ENCODE data around the gene SRRM1.
"Not testable (repeated sequence)": the region's sequence is repeated elsewhere in the genome, so short reads cannot be mapped to it uniquely, and the experiment has no call there.

Gene SRRM1

GRCh38 chr1:24644100-24644384, 940 bp downstream of the SRRM1 start:
- no peak for DNase-seq (ENCODE audit: low read depth in 2 of 2)

DNA sequence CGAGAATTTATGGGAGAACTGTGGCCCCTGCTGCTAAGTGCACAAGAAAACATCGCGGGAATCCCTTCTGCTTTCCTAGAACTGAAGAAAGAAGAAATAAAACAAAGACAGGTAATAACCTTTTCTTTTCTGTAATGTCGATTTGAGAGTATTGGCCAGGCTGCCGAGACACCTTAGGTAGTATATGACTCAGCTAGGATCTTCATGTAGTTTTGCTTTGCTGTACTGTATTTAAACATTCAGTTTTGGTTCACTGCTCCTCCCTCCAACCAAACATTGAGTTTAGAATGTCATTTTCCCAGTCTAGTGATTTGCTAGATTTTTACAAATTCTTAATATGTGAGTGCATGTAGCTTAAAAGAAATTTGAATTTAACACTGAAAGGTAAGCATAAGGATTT, 5.8 kb downstream of the SRRM1 start:
- no peak for DNase-seq (ENCODE audit: low read depth in 2 of 2)

GRCh38 chr1:24652382-24652781, 9.3 kb downstream of the SRRM1 start:
- no peak for DNase-seq (ENCODE audit: low read depth in 2 of 2)

DNA sequence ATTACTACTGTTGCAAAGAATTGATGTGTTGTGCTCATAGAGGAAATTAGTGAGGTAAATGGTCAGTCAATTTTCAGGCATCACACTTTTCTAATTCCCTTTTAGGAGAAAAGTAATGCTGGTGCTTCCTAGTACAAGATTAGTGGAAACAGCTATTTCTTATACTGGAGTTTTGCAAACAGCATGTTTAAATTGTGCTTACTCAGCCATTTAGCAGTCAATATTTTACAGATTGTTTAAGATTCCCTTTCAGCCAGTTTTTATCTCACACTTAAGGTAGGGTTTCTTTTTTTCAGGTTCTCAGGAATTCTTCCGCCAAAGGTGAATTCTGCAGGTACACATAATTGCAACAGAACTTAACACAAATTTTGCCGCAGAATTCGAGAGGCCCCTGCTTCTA, 10.9 kb downstream of the SRRM1 start:
- DNase-seq (ENCODE audit: low read depth in 2 of 2): no peak

DNA sequence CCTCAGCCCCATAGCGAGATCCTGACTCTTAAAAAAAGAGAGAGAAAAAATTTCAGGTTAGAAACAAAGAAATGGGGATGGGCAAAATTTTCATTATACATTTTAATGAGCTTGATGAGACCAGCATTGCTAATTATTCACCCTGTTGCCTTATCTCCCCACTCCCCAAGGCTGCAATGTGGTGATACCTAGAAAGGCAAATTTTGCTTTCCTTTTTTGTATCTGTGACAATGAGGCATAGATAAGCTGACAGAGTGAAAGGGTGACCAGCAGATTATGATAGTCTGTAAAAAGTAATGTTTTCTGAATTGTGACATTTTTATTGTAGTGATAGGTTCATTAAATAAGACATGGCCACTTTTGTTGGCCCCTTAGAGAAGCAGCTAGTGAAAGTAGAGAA, 12.9 kb downstream of the SRRM1 start:
- no peak for DNase-seq (ENCODE audit: low read depth in 2 of 2)

DNA sequence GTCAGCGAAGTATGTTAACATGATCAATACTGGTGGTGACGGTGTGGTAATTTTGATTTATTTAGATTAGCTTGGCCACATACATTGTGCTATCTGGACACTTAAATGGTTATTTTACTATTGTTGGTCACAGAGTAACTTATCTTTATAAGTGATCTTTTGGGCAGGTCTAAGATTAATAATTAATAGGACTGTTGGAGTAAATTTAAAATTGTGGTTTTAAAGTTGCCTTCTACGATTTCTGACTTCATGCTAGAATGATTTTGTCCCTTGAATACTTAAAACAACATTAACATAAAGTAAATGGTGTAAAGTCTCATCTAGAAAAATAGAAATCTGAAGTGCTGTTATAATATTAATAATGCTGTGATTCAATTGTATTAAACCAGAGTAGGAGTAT, 14.7 kb downstream of the SRRM1 start:
- no peak for DNase-seq (ENCODE audit: low read depth in 2 of 2)

- DNase-seq (ENCODE audit: low read depth in 2 of 2): no peak
Observed at GRCh38 chr1:24659166-24659904, 16.2 kb downstream of the SRRM1 start.

- DNase-seq (ENCODE audit: low read depth in 2 of 2): no peak
Observed at GRCh38 chr1:24659993-24660665, 17.0 kb downstream of the SRRM1 start.

DNA sequence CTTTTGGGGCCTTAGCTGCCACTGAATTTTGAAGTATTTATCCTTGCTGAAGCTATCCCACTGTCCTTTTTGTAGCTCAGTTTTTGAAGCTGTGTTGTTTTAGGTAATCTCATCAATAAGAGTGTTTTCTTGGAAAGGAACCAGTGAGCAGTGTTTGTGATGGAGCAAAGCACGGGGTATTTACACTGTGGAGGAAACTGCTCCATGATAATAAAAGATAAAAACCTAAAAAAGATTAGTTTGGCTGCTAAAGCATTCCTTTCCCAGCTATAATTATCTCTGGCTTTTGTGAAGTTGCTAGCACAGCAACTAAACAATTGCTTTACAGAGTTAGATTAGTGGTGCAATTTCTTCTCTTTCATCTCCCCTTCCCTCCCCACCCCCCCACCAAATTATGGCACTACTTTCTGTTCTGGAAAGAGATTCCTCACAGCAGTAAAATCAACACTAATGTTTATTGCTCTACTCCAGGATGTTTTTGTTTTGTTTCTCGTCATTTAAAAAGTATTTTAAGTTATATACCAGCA, 21.5 kb downstream of the SRRM1 start:
- DNase-seq (ENCODE audit: low read depth in 2 of 2): no peak

- no peak for DNase-seq (ENCODE audit: low read depth in 2 of 2)
Observed at GRCh38 chr1:24666794-24667193, 23.7 kb downstream of the SRRM1 start.

- DNase-seq (ENCODE audit: low read depth in 2 of 2): not testable (repeated sequence)
Observed at GRCh38 chr1:24671372-24671771, 28.3 kb downstream of the SRRM1 start.

DNA sequence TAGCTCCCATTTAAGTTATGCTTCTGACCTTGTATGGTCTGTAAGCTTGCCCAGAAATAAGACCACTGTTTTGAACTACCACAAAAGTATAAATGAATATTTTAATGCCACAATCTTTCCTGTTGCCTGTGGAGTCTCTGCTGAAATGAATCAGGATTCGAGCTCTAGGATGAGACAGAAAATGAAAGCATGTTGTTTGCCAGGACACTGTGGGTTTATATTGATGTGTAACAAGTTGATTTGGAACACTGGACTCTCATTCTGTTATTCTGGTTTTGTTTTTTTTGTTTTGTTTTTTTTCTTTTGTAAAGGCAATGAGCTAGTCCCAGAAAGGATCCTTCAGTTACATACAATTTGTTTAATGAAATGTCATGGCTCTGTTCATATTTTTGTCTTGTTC, 29.6 kb downstream of the SRRM1 start:
- DNase-seq (ENCODE audit: low read depth in 2 of 2): not testable (repeated sequence)

DNA sequence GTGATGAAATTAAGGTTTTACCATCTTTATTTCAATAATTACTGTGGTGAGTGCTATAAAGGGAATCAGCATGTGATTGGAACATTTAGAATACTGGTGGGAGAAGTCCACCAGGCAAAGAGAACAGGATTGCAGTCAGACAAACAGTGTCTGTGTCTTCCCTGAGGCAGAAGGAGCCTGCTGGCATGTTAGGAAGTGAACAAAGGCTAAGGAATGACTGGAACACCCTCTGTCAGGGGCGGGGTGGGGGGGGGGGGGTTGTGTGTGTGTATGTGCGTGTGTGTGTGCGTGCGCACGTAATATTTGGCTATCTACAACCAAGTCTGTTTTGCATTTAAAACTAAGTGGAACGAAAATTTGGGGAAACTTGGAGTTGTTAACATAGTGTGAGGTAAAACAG, 30.2 kb downstream of the SRRM1 start:
- DNase-seq (ENCODE audit: low read depth in 2 of 2): no peak

DNA sequence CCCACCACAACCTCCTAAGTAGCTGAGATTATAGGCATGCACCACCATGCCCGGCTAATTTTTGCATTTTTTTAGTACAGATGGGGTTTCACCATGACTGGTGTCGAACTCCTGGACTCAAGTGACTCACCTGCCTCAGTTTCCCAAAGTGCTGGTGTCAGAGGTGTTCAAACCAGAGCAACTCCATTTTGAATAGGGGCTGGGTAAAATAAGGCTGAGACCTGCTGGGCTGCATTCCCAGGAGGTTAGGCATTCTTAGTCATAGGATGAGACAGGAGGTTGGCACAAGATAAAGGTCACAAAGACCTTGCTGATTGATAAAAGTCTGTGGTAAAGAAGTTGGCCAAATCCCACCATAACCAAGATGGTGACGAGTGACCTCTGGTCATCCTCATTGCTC, 35.3 kb downstream of the SRRM1 start:
- not testable (repeated sequence) for DNase-seq (ENCODE audit: low read depth in 2 of 2)

DNA sequence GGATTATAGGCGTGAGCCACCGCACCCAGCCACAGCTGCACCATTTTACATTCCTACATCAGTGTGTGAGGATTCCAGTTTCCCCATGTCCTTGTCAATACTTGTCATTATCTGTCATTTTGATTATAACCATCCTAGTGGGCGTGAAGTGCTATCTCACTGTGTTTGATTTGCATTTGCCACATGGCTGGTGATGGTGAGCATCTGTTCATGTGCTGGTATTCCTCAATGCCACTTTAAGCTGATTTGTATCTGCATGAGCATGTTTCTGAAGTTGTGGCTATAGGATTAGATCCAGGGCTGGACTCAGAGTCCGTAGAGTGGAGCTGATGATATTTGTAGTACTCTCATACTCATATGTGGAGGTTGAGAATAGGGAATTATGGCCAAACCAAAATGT, 36.6 kb downstream of the SRRM1 start:
- no peak for DNase-seq (ENCODE audit: low read depth in 2 of 2)

DNA sequence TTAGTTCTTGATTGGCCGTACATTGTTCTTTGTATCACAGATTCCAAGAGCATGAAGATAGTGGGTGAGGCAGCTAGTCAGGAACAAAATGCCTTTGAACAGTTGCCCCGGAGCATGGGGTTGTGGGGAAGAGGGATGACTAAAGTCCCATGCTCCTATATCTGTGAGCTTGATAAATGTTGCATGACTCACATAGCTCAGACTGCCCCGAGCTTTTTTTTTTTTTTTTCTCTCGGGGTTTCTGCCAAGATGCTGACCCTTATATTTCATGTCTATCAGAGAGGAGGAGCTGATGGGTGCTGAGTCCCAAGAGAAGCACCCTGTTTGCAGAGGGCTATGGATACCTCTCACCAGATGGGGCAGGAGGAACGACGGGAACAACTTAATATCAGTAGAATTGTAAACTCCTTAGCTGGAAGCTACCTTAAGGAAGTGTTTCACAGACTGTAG, 40.6 kb downstream of the SRRM1 start:
- no peak for DNase-seq (ENCODE audit: low read depth in 2 of 2)

DNA sequence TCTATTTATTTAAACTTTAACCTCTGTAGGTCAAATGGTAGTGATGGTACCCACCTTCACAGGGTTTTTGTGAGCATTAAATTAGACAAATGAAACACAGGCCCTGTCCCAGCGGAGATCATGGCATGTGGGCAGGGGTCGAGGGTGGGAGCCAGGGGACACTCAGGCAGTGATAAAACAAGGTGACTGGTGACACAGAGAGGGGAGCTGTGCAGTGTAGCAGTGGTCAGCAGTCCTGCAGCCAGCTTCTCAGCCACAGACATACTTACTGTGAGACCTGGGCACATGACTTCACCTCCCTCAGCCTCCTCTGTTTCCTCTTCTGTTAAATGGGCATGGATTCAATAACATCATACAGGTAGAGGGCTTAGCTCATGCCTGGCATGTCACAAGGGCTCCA, 44.9 kb downstream of the SRRM1 start:
- no peak for DNase-seq (ENCODE audit: low read depth in 2 of 2)

DNA sequence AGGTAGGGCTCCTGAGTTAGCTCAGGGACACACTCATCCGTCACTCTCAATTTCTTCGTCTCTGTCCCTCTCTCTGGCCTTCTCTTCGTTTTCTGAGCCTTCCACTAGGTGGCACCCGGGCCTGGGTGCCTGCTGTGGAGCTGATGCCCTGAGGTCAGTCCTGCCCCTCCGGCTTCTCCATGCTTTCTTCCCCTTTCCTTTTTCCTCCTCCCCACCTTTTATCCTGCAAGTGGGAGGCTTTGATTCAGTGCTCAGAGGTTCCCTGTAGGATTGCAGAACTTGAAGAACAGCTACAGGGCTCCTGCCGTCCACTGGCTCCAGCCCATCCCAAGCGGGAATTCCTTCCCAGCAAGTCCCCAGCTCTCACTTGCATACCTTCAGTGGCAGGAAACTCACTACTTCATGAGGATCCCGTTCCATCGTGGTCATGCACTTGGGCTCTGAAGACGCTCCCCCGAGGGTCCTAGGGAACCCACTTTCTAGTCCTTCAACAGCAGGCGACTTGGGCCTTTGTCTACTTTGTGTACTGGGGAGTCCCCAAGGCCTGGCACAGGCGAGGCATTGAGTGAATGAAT, 45.6 kb downstream of the SRRM1 start:
- DNase-seq (ENCODE audit: low read depth in 2 of 2): peak; percentile 18 to 49

- no peak for DNase-seq (ENCODE audit: low read depth in 2 of 2)
Observed at GRCh38 chr1:24691051-24691450, 47.9 kb downstream of the SRRM1 start.

- DNase-seq (ENCODE audit: low read depth in 2 of 2): no peak
Observed at GRCh38 chr1:24692351-24692980, 49.4 kb downstream of the SRRM1 start.

- DNase-seq (ENCODE audit: low read depth in 2 of 2): no peak
Observed at GRCh38 chr1:24693827-24694379, 50.8 kb downstream of the SRRM1 start.

DNA sequence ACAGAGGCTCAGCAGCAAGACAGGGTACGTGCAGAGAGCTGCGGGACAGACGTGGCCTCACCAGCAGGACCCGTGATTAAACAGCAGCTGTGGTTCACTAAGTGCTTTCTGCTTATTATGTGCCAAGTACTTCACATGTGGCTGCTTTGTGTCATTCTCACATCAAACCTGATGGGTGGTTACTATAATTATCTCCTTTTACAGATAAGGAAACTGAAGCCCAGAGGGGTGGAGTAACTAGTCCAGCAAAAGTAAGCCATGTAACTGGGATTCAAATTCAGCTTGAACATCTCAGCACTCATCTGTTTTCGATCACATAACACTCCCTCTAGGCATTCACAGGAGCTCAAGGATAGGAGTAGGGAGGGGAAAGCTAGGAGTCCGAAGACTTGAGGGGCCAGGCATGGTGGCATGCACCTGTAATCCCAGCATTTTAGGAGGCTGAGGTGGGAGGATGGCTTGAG, 51.3 kb downstream of the SRRM1 start:
- no peak for DNase-seq (ENCODE audit: low read depth in 2 of 2)

All from stimulated activated CD4-positive, alpha-beta T cell treated with anti-CD3 and anti-CD28 coated beads, Interleukin-12 subunit alpha, Interleukin-12 subunit beta, amount 100 ng/mL, for 24 hours (primary cell).